ENCODE data around the gene RALGAPB. TPM values are rescaled to one million over a fixed set of nuclear protein-coding genes. Genes with fewer than 3 reads are reported as not detected.

RALGAPB gene
- total RNA-seq, 4 donors from 2014 or later, result 22.7 to 67.0 (median 56.7) TPM

DNA sequence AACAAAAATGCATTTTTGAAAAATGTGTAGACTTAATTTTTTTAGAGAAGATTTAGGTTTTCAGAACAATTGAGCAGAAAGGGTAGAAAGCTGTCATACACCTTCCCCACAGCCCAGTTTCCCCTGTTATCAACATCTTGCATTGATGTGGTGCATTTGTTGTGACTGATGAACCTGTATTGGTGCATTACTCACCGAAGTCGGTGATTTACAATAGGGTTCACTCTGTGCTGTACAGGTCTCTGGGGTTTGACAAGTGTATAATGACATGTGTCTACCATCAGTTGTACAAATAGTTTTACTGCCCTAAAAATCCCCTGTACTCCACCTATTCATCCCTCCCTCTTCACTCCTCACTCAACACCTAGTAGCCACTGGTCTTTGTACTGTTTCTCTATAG lies 84.5 kb downstream of the RALGAPB start:
- H3K4me1 ChIP-seq, result no peaks in the 10 kb centered on the region
- TF ChIP-seq POLR2A (IDR thresholded peaks at IDR 0.05) (no peak), POLR2AphosphoS5 (IDR thresholded peaks at IDR 0.05) (no peak), EP300 (IDR thresholded peaks at IDR 0.05; ENCODE audit: low read depth) (no peak)
- TF ChIP-seq, protein P1, sequence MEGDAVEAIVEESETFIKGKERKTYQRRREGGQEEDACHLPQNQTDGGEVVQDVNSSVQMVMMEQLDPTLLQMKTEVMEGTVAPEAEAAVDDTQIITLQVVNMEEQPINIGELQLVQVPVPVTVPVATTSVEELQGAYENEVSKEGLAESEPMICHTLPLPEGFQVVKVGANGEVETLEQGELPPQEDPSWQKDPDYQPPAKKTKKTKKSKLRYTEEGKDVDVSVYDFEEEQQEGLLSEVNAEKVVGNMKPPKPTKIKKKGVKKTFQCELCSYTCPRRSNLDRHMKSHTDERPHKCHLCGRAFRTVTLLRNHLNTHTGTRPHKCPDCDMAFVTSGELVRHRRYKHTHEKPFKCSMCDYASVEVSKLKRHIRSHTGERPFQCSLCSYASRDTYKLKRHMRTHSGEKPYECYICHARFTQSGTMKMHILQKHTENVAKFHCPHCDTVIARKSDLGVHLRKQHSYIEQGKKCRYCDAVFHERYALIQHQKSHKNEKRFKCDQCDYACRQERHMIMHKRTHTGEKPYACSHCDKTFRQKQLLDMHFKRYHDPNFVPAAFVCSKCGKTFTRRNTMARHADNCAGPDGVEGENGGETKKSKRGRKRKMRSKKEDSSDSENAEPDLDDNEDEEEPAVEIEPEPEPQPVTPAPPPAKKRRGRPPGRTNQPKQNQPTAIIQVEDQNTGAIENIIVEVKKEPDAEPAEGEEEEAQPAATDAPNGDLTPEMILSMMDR (IDR thresholded peaks at IDR 0.05), result no peak
- no peaks in the 10 kb centered on the region for H3K9me3 ChIP-seq
- intact Hi-C loops (cut with DNase I; ENCODE audit: low total_unique reads) (no loop called here), in situ Hi-C loops (cut with MboI; ENCODE audit: low pct_ligation_motif_present in 1 of 4, low pct_unique_long_range_greater_than_20kb in 1 of 4, low sequenced_read_pairs in 3 of 4) (no loop called here)
- peaks cover 0 to 77% (median 31%) of the 10 kb centered on the region in 4 donors for H3K36me3 ChIP-seq
- 94 to 100% methylated on average over 2 of the region's 2 CpGs for WGBS, 2 donors (ENCODE audit: low coverage in 1 of 2)
- no peak for DNase-seq
- no peaks in the 10 kb centered on the region for H3K27me3 ChIP-seq
- no peak overlapping the region for H3K27ac ChIP-seq
- no peak overlapping the region for H3K4me3 ChIP-seq

DNA sequence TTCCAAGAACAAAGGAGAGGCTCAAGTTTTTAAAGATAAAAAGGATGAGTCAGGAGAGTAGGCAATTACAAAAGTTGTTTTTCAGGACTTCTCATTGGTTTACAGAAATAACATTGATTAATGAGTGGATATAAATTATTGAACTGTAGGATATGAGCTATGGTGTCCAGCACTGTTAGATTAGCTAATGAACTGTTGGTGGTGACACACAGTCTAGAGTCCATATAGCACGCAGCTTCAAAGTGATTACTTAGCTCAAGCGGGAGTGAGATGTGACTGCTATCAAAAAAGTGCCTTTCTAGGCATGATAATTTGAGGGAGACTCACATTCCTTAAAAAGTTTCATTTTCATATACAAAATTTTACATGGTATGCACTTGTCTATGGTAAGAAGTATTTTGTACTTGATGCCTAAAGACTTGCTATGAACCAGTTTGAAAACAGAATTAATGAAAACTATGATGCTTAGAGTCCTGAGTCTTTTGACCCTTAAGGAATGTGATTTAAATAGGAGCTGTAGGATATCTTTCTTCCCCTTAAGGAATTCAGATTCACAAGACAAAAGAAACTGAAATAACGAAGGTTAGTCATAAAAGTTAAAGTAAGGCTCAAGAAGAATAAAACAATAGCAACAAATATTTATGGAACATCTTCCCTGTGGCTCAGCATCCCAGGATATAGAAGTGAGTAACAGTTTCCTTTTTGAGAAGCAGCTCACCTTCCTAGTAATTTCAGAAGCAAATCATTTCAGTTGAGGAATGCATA lies 86.1 kb downstream of the RALGAPB start:
- no peaks in the 10 kb centered on the region for H3K27me3 ChIP-seq
- DNase-seq, result no peak
- H3K9me3 ChIP-seq, result no peaks in the 10 kb centered on the region
- H3K4me1 ChIP-seq, result no peaks in the 10 kb centered on the region
- no peak overlapping the region for H3K4me3 ChIP-seq
- TF ChIP-seq EP300 (IDR thresholded peaks at IDR 0.05; ENCODE audit: low read depth) (no peak), POLR2A (IDR thresholded peaks at IDR 0.05) (no peak), POLR2AphosphoS5 (IDR thresholded peaks at IDR 0.05) (no peak)
- TF ChIP-seq, protein P1 (IDR thresholded peaks at IDR 0.05), result no peak
- intact Hi-C loops (cut with DNase I; ENCODE audit: low total_unique reads), result no loop called here
- no peak overlapping the region for H3K27ac ChIP-seq
- WGBS, 2 donors (ENCODE audit: low coverage in 1 of 2), result 91 to 94% methylated on average over 3 of the region's 3 CpGs
- peaks cover 0 to 67% (median 30%) of the 10 kb centered on the region in 4 donors for H3K36me3 ChIP-seq
- in situ Hi-C loops (cut with MboI; ENCODE audit: low pct_ligation_motif_present in 1 of 4, low pct_unique_long_range_greater_than_20kb in 1 of 4, low sequenced_read_pairs in 3 of 4), result no loop called here

DNA sequence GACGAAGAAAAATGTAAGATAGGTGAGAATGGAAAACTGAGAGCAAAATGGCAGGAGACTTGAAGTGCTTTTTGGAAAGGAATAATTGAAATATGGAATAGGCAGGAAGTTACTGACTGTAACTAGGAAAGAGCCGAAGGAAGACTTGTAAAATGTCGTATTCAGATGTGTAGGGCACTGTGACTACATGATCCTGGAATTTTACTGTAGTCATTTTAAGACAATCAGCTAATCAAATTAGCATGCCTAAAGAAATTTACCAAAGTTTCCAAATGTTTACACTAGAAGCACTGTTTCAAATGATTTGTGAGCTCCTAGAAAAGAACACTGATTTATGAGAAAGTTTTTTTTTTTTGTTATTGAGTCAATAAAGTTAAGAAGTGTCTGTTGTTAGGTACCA lies 87.1 kb downstream of the RALGAPB start:
- WGBS, 2 donors (ENCODE audit: low coverage in 1 of 2), result 93 to 95% methylated on average over 3 of the region's 3 CpGs
- Histone ChIP-seq H3K36me3 (peaks cover 0 to 62% (median 25%) of the 10 kb centered on the region in 4 donors), H3K27ac (no peak overlapping the region), H3K27me3 (no peaks in the 10 kb centered on the region), H3K4me3 (no peak overlapping the region), H3K4me1 (no peaks in the 10 kb centered on the region), H3K9me3 (no peaks in the 10 kb centered on the region)
- no peak for TF ChIP-seq POLR2A (IDR thresholded peaks at IDR 0.05)
- TF ChIP-seq EP300 (IDR thresholded peaks at IDR 0.05; ENCODE audit: low read depth), result no peak
- TF ChIP-seq, protein P1 (IDR thresholded peaks at IDR 0.05), result no peak
- no peak for TF ChIP-seq POLR2AphosphoS5 (IDR thresholded peaks at IDR 0.05)
- intact Hi-C loops (cut with DNase I; ENCODE audit: low total_unique reads) (no loop called here), in situ Hi-C loops (cut with MboI; ENCODE audit: low pct_ligation_motif_present in 1 of 4, low pct_unique_long_range_greater_than_20kb in 1 of 4, low sequenced_read_pairs in 3 of 4) (no loop called here)
- DNase-seq, result no peak

DNA sequence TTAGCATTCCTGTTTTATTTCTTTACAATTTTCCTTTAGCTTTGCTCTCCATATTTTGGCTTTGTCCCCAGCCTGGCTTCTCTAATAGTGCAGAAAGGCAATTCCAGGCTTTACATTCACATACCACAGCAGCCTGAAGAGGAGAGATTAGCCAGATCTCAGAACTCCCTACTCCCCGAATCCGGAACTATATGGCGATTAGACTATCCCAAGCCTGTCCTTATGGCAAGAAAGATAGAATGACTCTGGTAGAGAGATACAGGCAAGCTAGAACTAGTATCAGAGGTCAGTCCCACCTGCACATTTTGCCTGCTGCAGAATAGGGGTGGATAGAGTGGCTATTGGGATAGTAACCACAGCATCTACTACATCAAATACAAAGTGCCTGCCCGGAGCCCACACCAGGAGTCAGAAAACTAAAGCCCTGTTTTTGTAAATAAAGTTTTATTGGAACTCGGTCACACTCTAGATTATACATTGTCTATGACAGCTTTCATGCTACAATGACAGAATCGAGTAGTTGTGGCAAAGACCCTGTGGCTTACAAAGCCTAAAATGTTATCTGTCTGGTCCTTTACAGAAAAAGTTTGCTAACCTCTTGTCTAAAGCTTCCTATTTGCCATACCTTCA lies 91.3 kb downstream of the RALGAPB start:
- in situ Hi-C loops (cut with MboI; ENCODE audit: low pct_ligation_motif_present in 1 of 4, low pct_unique_long_range_greater_than_20kb in 1 of 4, low sequenced_read_pairs in 3 of 4) (no loop called here), intact Hi-C loops (cut with DNase I; ENCODE audit: low total_unique reads) (no loop called here)
- peaks cover 0 to 58% (median 21%) of the 10 kb centered on the region in 4 donors for H3K36me3 ChIP-seq
- no peaks in the 10 kb centered on the region for H3K9me3 ChIP-seq
- no peak for DNase-seq
- H3K4me3 ChIP-seq, result no peak overlapping the region
- no peak overlapping the region for H3K27ac ChIP-seq
- H3K4me1 ChIP-seq, result no peaks in the 10 kb centered on the region
- WGBS, 2 donors (ENCODE audit: low coverage in 1 of 2), result 90 to 96% methylated on average over 3 to 6 of the region's 6 CpGs
- TF ChIP-seq POLR2AphosphoS5 (IDR thresholded peaks at IDR 0.05) (no peak), POLR2A (IDR thresholded peaks at IDR 0.05) (no peak), EP300 (IDR thresholded peaks at IDR 0.05; ENCODE audit: low read depth) (no peak)
- TF ChIP-seq, protein P1 (IDR thresholded peaks at IDR 0.05), result no peak
- no peaks in the 10 kb centered on the region for H3K27me3 ChIP-seq
